Testis (tissue), 2 donors: Measurements from ENCODE around the gene SCAMP2.

Source experiments
- POLR2A ChIP-seq: fragments of 450-650 bp; IDR thresholded peaks from one replicate; pipeline ENCODE4 v1.6.1; 2017; ENCODE audit warnings: antibody characterized with exemption, mild to moderate bottlenecking, moderate library complexity
- TF ChIP-seq, protein P1 (sequence below), 3 experiments: fragments of 450-650 bp in 2 of 3; fragments of 200-600 bp in 1 of 3; sonication (generic) in 1 of 3; IDR thresholded peaks; one replicate each; pipeline ENCODE4 v1.5.1; 2016 to 2019; ENCODE audit warnings: antibody characterized with exemption in 3 of 3, mild to moderate bottlenecking in 2 of 3, moderate library complexity in 1 of 3

DNA sequence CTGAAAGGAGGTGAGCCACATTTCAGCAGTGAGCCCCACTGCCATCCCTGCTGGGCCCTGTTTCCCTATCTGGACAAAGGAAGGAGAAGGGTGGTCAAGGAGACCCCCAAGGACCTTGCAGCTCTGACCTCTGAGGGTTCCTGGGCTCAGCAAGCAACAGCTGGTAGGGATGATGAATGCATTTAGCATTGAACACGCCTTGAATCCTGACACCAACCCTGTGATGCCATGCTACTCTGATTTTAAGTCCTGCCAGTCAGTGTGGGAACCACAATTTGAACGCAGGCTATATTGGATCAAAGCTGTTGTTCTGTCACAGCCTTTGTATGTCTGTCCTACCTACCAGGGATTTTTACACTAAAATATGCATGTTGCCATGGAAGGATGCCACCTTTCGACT, 23.2 kb upstream of the SCAMP2 start:
- TF ChIP-seq, protein P1, sequence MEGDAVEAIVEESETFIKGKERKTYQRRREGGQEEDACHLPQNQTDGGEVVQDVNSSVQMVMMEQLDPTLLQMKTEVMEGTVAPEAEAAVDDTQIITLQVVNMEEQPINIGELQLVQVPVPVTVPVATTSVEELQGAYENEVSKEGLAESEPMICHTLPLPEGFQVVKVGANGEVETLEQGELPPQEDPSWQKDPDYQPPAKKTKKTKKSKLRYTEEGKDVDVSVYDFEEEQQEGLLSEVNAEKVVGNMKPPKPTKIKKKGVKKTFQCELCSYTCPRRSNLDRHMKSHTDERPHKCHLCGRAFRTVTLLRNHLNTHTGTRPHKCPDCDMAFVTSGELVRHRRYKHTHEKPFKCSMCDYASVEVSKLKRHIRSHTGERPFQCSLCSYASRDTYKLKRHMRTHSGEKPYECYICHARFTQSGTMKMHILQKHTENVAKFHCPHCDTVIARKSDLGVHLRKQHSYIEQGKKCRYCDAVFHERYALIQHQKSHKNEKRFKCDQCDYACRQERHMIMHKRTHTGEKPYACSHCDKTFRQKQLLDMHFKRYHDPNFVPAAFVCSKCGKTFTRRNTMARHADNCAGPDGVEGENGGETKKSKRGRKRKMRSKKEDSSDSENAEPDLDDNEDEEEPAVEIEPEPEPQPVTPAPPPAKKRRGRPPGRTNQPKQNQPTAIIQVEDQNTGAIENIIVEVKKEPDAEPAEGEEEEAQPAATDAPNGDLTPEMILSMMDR (IDR thresholded peaks at IDR 0.05) = no peak
- no peak for TF ChIP-seq POLR2A
